ENCODE results near the gene SPATA13. TPM values are rescaled to one million over a fixed set of nuclear protein-coding genes. Genes with fewer than 3 reads are reported as not detected.

The SPATA13 gene
- total and polyA plus RNA-seq, 11 donors = 5.4 to 20.1 (median 8.6) TPM

DNA sequence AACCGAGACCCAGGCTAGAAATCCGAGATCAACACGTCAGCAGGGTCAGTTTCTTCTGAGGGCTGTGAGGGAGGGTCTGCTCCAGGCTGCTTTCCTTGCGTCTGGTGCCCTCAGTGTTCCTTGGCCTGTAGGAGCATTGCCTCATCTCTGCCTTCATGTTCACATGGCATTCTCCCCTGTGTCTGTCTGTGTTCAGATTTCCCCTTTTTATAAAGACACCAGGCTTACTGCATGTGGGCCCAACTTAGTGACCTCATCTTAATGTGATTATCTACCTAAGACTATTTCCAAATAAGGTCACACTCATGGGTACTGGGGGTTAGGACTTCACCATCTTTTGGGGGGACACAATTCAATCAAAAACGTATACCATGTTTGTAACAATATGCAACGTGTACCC lies 91.6 kb downstream of the SPATA13 start:
- H3K36me3 ChIP-seq = peaks cover 0 to 12% (median 9%) of the 10 kb centered on the region in 9 donors
- no peaks in the 10 kb centered on the region for H3K9me3 ChIP-seq
- intact Hi-C loops (cut with DNase I) = no loop called here
- H3K4me3 ChIP-seq = peak overlapping the region in 2 of 12 donors; percentile 35 to 53
- DNase-seq = no peak
- H3K27ac ChIP-seq = peak overlapping the region in 1 of 12 donors; percentile 68
- TF ChIP-seq, protein P1, sequence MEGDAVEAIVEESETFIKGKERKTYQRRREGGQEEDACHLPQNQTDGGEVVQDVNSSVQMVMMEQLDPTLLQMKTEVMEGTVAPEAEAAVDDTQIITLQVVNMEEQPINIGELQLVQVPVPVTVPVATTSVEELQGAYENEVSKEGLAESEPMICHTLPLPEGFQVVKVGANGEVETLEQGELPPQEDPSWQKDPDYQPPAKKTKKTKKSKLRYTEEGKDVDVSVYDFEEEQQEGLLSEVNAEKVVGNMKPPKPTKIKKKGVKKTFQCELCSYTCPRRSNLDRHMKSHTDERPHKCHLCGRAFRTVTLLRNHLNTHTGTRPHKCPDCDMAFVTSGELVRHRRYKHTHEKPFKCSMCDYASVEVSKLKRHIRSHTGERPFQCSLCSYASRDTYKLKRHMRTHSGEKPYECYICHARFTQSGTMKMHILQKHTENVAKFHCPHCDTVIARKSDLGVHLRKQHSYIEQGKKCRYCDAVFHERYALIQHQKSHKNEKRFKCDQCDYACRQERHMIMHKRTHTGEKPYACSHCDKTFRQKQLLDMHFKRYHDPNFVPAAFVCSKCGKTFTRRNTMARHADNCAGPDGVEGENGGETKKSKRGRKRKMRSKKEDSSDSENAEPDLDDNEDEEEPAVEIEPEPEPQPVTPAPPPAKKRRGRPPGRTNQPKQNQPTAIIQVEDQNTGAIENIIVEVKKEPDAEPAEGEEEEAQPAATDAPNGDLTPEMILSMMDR (IDR thresholded peaks at IDR 0.05) = no peak
- no peak for TF ChIP-seq POLR2A (IDR thresholded peaks at IDR 0.05)
- ATAC-seq = no peak
- peaks cover 0 to 50% (median 0%) of the 10 kb centered on the region in 12 donors for H3K4me1 ChIP-seq
- no peaks in the 10 kb centered on the region for H3K27me3 ChIP-seq
- 77 to 94% (median 85%) methylated on average over 4 to 6 of the region's 6 CpGs for WGBS, 4 donors

DNA sequence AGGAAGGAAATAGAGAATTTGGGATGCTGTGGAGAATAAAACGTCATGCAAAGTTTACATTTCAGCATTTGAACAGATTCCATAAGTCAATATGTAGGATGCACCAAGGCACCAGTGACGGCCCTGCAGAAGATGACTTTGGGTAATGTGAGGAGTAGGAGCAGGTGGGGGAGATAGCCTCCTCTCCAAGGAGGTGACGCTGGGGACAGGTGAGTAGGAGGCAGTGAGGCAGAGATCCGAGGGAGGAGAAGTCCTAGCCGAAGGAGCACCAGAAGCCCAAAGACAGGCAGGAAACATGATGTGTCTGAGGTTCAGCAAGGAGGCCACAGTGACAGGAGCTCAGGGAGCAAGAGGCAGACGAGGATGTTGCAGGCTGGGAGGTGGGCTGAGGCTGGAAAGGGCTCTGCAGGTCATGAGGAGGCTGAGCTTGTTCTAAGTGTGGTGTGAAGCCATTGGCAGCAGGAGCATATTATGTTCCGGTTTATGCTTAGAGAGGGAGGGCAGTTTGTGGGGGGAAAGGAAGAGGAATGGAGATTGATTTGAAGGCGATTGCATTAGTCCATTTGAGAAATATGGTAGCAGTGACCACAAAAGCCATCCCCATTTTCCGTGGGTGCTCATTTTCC lies 93.1 kb downstream of the SPATA13 start:
- H3K9me3 ChIP-seq = no peaks in the 10 kb centered on the region
- peaks cover 0 to 12% (median 9%) of the 10 kb centered on the region in 9 donors for H3K36me3 ChIP-seq
- peak overlapping the region in 1 of 12 donors; percentile 53 for H3K4me3 ChIP-seq
- peak overlapping the region in 1 of 12 donors; percentile 68 for H3K27ac ChIP-seq
- no peaks in the 10 kb centered on the region for H3K27me3 ChIP-seq
- DNase-seq (no peak), ATAC-seq (peak in 1 of 4 donors; percentile 11)
- 81 to 90% (median 84%) methylated on average over 9 of the region's 9 CpGs for WGBS, 4 donors
- TF ChIP-seq POLR2A (IDR thresholded peaks at IDR 0.05) = no peak
- TF ChIP-seq, protein P1 (IDR thresholded peaks at IDR 0.05) = no peak
- intact Hi-C loops (cut with DNase I) = no loop called here
- peaks cover 0 to 55% (median 0%) of the 10 kb centered on the region in 12 donors for H3K4me1 ChIP-seq

DNA sequence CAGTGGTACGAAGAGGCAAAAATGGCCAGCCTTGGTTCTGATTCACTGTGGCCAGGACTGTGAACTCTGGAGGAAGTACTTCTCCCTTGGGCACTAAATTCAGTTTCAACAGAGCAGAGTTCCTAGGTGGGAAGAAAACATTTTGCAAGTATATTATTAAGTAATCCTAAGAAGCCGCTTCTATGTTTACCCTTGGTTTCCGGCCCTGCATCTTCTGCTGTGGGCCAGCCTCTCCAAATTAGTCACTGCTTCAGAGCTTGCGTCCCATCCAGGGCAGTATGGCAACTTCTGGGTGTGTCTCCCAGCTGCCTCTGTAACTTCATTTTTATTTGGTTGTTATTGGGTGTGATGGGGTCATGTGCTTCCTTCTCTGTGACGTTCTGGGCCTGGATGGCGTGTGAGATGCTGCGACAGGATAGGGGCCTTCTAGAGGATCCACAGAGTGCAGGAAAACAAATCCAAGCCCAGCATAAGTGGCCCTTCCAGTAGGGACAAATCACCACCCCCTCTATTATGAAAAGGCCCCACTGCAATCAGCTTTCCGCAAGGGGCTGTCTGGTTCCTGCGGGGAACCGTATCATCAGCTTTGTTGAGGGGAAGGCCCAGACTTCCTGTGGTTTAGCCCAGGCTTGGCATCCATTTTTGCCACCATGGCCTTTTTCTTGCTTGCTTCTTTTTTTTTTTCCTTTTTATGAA lies 93.8 kb downstream of the SPATA13 start:
- Histone ChIP-seq H3K27ac (peak overlapping the region in 1 of 12 donors; percentile 68), H3K4me1 (peaks cover 0 to 55% (median 0%) of the 10 kb centered on the region in 12 donors), H3K4me3 (peak overlapping the region in 1 of 12 donors; percentile 53), H3K9me3 (no peaks in the 10 kb centered on the region), H3K36me3 (peaks cover 0 to 12% (median 9%) of the 10 kb centered on the region in 9 donors), H3K27me3 (no peaks in the 10 kb centered on the region)
- 71 to 92% (median 86%) methylated on average over 10 of the region's 10 CpGs for WGBS, 4 donors
- peak in 3 of 4 donors; percentile 58 to 84 (median 62) for ATAC-seq
- intact Hi-C loops (cut with DNase I) = no loop called here
- TF ChIP-seq, protein P1 (IDR thresholded peaks at IDR 0.05) = no peak
- no peak for TF ChIP-seq POLR2A (IDR thresholded peaks at IDR 0.05)
- peak in 1 of 5 donors; percentile 37 for DNase-seq

DNA sequence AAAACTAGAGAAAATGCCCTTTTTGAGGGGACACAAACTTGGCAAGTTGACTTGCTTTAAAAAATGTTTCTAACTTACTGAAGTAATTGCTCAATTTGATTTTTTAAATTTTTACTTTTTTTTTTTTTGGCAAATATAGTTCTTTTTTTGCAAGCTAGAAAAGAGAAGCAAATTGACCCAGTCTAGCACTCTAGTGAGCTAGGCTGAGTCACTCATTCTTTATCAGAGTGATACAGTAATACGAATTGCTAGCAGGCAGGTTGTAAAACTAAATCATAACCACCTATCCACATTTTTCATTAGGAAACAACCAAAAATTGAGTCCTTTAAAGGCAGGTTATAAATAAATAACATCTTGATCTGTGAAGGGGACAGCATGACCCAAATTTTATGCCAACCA lies 97.0 kb downstream of the SPATA13 start:
- no peak for ATAC-seq
- DNase-seq = no peak
- H3K9me3 ChIP-seq = no peaks in the 10 kb centered on the region
- no peaks in the 10 kb centered on the region for H3K27me3 ChIP-seq
- peaks cover 0 to 7% (median 0%) of the 10 kb centered on the region in 9 donors for H3K36me3 ChIP-seq
- no peak overlapping the region for H3K4me3 ChIP-seq
- 81 to 92% (median 87%) methylated on average over 1 of the region's 1 CpG for WGBS, 4 donors
- H3K4me1 ChIP-seq = peaks cover 0 to 56% (median 0%) of the 10 kb centered on the region in 12 donors
- intact Hi-C loops (cut with DNase I) = no loop called here
- no peak for TF ChIP-seq POLR2A (IDR thresholded peaks at IDR 0.05)
- TF ChIP-seq, protein P1 (IDR thresholded peaks at IDR 0.05) = no peak
- H3K27ac ChIP-seq = no peak overlapping the region
